Activated gamma-delta T cell (primary cell): ENCODE results near the gene GPBAR1.
"Not testable (repeated sequence)": the region's sequence is repeated elsewhere in the genome, so short reads cannot be mapped to it uniquely, and the experiment has no call there.

Source experiments
- DNase-seq: peaks from one replicate; lab custom pipeline; 2025; lab: John Stamatoyannopoulos, UW

The GPBAR1 gene

GRCh38 chr2:218267259-218267658 is 6.4 kb downstream of the GPBAR1 start:
- DNase-seq, result no peak

DNA sequence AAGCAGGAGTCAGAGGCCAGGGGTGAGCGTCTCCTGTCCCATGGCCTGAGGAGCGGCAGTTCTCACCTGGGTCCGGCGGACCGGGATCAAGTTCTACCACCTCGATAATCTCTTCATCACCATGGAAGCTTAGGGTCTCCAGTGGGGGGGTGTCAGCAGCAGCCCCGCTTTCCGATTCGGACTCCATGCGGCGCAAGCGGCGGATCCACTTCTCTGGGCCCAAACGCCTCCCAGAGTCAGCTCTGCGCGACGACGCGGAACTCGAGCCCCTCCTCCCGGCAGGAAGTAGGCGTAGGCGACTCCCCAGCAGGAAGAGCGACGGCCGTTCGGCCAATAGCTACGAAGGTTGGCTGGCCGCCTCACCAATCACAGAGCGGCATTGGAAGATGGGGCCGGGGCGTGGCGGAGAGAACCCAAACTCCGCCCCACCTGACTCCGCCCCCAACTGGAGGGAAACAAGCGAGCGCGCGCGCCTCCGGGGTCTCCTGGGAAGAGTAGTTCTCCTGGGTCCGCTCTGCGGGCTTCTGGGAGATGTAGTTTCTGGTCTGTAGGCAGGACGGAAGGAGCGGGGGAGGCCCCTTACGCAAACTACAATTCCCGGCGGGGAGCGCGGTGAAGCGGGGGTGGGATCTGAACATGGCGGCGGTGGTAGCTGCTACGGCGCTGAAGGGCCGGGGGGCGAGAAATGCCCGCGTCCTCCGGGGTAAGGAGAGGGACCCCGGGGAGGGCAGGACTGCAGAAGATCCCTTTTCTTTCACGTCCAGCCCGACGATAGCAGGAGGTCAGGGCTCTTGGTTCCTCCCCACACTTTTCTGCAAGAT is 9.3 kb downstream of the GPBAR1 start, which contains the start of the genes AAMP and PNKD:
TSS of gene AAMP (minus strand) at position 238 of the 821 bp plus-strand sequence. CDS start at position 187, 51 bp downstream.
TSS of gene PNKD (plus strand) at position 620 of the 821 bp plus-strand sequence. CDS start at position 637, 17 bp downstream.
- peak; percentile 98 for DNase-seq

DNA sequence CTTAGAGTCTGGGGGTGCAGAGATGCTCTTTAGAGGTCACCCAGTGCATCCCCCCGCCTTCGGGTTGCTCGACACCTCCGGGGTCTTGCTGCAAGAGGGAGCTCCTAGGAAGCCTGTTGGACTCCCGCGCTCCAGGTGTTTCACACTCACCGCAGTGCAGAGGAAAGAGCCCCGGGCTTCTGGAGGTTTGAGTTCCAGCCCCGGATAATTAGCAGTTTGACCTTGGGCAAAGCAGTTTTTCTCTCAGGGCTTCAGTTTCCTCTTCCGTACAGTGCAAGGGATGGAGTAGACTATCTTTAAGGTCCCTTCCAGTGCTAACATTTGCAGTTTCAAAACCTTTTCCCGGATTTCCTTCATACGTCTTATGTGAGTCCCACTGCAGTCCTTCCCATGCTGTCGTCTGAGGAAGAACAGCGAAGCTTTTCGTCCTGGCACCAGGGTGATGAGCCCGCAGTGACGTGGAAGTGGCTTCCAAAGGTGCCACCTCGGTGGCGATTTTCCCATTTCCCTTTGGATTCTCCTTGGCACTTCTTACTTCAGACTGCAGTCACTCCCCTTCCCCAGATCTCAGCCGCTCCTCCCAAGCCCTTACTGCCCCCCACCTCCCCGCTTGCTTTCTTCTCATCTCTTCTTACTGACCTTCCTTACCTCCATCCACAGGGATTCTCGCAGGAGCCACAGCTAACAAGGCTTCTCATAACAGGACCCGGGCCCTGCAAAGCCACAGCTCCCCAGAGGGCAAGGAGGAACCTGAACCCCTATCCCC is 10.1 kb downstream of the GPBAR1 start:
- DNase-seq, result no peak

- DNase-seq, result no peak
Observed at GRCh38 chr2:218271487-218271797, 10.6 kb downstream of the GPBAR1 start.

DNA sequence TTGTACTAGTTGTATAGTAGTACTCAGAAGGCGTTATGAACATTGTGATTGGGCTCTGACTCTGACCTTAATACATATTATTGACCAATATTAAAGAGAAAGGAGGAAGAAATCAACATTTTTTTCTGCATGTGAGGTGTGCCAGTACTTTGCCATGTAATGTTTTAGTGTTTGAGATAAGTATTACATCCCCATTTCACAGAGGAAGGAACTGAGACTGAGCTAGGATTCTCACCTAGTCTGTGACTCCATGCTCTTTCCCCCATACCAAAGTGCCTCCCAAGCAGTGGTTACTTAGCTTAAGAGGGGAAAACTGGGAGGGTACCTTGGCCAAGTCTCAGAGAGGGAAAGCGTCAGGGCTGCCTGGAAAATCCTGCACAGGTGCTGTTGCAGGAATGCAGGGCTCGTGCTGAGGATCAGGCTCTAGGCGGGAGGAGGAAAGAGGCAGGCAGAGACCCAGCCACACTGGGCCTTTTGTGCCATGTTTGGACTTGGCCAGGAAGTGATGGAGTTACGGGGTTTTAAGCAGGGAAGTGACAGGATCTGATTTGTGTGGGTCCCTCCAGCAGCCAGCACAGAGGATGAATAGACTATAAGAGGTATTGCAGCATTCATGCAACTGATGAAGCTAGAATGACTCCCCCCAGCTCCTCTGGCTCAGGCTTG is 11.2 kb downstream of the GPBAR1 start:
- DNase-seq, result no peak

DNA sequence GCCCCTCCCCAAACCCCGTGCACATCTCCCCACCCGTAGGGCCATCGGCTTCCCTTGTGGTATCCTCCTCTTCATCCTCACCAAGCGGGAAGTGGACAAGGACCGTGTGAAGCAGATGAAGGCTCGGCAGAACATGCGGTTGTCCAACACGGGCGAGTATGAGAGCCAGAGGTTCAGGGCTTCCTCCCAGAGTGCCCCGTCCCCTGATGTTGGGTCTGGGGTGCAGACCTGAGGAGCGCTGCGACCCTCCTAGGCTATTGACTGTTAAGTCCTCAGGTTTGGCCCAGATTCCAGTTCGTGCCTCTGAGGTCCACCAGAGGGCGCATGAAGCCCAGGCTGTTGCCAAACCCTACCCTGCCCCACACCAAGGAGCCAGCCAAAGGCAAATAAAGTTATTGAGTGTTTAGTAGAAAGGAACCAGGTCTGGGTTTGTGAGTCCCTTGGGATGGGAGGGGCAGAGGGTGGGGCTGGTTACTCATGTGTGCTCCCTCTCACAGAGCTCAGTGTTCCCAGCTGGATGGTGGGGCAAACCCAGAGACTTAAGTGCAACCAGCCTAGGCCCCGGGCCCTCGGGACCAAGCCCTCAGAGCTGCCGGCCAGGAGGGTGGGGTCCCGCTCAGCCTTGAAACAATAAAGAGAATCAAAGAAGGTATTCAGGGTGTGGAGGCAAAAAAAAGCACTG is 11.9 kb downstream of the GPBAR1 start:
- no peak for DNase-seq

- not testable (repeated sequence) for DNase-seq
Observed at GRCh38 chr2:218273214-218273907, 12.5 kb downstream of the GPBAR1 start.

DNA sequence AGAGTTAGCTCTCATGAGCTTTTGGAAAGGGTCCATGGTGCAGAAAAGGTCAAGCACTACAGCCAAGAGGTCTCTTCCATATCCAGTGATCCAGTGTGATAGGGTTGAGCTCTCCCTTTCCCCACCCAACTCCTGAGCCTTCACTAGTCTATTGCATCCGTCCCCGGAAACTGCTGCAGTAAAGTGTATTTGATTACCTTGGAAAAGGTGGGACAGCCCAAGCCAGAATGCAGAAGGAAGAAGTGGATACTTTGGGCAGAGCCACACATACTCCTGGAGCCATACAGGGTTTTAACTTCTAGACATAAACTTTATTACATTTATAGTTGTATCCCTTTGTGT is 13.1 kb downstream of the GPBAR1 start:
- DNase-seq, result no peak

GRCh38 chr2:218274586-218274985 is 13.8 kb downstream of the GPBAR1 start:
- DNase-seq, result no peak

DNA sequence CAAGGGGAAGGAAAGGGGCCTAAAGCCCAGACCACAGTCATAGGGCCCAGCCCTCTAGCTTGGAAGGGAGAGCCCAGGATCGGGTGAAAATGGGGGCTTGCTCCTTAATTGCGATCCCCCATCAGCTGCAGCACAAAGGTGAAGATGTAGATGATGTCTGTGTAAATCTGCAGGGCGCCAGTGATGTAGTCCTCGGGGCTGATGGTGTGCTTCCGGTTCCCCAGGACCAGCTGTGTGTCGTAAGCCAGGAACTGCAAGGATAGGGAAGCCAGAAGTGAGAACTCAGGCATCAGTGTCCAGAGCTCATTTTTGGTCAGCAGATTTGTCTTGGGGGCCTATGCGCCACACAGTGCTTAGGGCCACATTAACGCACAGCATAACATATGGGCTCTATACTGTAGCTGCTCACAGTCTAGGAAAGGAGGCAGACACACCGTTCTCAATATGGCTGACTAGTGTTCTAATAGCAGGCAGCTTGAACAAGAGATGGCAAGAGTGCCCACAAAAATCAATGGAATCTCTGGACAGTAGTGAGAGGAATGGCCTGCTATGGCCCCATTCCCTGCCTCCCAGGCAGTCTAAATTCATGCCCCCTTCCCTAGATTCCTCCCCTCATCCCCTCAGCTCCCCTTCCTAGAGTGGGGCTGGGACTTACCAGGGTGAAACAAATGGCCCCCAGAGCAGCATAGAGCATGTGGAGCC is 14.7 kb downstream of the GPBAR1 start:
- DNase-seq, result no peak

DNA sequence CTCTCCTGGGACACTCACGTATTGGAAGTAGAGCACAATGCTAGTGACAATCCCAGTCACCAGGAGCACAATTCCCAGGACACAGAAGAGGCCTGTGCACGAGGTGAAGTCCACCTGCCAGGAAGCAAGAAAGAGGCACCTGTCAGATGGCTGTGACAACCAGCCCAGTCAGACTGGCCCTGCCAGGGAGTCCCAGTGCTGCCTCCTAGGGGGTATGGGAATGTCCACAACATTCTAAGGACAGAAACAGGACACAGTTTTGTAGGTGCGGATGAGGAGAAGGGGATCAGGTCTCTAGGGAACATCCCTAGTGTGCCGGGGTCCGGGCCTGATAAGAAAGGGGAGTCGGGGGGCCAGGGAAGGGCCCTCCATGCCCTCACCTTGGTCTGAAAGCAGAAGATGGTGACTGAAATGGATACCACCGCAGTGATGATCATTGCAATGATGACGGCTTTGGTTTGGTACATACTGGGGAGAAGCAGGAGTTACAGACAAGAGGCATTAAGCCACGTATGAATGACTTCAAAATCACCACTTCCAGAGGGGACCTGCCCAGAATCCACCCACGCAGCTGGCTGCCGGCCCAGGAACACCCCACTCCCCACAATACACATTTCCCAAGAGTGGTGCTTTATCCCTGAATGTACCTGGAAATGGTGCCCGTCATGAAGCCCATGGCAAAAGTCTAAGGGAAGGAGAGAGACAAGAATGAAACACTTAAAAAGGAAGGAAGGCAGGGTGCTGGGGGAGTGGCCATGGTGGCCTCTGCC is 16.4 kb downstream of the GPBAR1 start:
- no peak for DNase-seq

GRCh38 chr2:218277921-218278320 is 17.1 kb downstream of the GPBAR1 start:
- DNase-seq, result no peak

DNA sequence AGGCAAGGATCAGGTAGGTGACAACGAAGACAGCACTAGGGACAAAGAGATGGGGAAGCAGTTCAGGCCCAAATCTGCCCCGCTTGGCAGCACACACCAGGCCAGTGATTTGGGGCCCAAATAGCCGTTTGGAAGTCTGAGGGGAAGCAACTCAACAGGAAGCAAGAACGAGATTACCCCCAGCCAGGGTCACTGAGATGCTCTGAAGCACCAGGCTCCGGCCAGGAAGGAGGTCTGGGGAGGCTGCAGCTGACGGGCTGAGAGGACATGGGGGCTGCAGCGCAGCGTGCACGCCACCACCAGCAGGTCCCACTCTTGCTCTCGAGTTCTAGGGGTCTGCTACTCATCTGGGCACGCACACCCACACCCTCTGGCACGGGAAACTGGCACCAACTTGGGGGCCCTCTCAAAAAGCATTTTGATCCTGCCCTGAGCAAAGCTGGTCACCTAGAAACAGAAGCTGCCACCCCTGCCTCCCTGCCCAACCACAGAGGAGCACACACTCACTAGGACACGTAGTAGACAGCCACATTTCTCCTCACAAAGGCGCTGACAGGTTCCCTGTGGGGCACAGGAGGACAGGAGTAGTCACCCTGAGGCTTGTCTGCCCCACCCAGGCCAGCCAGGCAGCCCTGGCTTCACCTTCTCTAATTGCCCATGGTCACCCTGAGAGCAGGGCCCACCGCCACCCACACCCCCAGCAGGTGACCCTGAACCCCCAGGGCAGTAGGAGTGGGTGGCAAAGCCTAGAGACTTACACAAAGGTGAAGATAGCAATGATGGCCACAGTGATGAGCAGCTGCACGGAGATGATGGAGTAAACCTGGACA is 17.9 kb downstream of the GPBAR1 start:
- DNase-seq, result no peak

DNA sequence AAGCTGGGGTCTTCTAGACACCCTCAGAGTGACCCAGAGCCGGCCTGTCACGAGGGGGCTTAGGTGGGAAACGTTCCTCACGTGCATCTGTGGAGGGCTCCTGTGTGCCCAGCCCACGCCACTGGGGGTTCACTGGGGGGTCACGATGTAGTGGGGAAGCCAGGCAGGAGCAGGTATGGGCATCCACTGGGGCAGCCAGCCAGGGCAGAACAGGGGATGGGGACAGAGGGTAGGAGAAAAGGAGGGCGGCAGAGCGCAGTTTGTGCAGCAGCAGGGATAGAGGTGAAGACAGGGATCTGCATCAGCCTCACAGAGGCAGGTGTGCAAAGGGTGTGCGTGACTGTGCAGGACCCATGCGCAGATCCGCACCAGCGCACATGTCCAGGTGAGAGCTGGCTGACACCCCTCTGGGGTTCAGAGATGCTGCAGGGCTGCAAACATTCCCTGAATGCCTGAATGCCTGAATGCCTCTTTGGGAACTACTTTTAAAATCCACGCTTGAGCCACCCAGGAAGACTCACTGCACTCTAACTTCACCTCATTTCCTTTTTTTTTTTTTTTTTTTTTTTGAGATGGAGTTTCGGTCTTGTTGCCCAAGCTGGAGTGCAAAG is 19.6 kb downstream of the GPBAR1 start:
- no peak for DNase-seq

GRCh38 chr2:218281449-218281848 is 20.6 kb downstream of the GPBAR1 start:
- DNase-seq, result no peak

GRCh38 chr2:218282173-218282991 is 21.6 kb downstream of the GPBAR1 start:
- no peak for DNase-seq

GRCh38 chr2:218284106-218284811 is 23.4 kb downstream of the GPBAR1 start:
- DNase-seq, result peak; percentile 36
